Fibroblast of skin of scalp (primary cell): ENCODE measurements around the gene MYH13.

Experiments used
- DNase-seq: peaks from one replicate; pipeline ENCODE4 v3.0.0-alpha.2; 2013

MYH13 gene

DNA sequence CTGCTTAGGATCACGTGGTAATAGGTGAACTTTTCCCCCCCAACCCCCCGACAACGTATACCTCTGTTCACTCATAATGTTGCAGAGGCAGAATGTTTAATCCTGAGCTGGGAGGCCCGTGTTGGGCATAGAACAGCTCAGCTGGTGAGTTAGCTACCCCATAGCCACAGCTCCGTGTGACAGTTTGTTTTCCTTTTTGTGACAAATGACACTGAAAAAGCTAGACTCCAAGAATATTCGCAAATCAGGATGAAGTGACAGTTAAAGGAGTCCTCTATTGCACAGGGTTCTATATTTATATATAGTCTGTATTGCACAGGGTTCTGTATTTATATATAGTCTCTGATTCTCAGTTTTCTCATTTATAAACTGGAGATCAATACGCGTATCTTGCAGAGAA, 33.8 kb downstream of the MYH13 start:
- DNase-seq, result no peak

DNA sequence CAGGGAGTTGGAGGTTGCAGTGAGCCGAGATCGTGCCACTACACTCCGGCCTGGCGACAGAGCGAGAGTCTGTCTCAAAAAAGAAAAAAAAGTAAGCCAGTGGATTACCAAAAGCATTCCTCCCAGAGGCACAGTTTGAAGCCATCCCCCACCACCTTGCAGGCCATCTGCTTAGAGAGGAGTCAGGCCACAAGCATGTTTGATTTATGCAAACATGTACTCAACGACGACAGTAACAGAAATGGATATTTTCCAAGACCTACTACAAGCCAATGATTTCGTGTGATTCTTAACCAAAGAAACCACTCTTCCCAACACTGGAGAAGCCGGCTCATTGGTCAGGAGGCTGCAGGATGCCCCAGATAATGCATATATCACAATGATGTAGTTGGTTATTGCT, 34.8 kb downstream of the MYH13 start:
- peak; percentile 92 for DNase-seq

DNA sequence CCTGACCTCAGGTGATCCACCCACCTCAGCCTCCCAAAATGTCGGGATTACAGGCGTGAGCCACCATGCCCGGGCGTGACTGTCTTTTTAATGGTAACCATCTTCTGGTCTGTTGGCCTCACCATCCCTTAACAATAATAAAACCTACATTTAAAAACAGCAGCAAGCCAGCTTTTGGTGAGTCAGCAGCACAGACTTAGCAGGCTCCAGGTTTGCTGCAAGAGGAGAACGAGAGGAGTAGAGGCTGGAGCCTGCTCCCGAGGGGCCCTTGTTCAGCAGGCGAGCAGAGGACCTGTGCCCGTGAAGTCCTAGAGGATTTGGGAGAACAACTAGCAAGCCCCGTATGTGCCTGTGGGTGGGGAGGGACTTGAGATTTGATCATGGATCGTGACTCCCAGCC, 35.7 kb downstream of the MYH13 start:
- DNase-seq, result peak; percentile 32

DNA sequence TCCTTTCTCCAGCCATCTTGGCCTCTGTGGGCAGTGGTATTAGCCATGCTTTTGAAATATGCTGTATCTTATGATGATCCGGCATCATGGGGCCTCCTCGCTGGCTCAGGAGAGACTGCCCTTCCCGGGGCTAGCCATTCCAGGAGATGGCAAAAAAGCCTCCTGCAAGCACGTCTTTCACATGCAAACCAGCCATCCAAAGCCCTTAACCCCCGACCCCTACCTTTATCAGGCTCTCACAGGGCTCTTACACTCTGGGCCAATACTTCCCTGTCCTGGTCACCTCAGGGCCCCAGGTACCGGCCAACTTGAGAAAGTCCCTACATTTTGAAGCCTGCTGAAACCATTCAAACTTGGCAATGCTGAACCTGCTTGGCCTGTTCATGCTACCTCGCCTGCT, 36.4 kb downstream of the MYH13 start:
- no peak for DNase-seq

DNA sequence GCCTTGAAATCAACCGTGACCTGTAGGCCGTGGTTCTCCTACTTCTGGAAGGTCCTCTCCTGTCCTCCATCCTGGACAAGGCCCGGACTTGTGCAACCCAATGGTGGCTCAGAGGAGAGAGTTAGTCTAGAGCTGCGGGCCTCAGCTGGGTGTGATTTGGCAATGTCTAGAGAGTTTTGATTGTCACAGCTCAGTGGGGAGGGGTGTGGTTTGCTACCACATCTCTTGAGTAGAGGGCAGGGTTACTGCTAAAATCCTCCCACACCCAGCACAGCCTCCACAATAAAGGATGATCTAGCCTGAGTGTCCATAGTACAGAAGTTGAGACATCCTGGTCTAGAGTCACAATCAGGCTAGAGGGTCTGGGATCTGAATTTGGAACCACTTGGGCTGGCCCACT, 40.3 kb downstream of the MYH13 start:
- DNase-seq, result no peak

DNA sequence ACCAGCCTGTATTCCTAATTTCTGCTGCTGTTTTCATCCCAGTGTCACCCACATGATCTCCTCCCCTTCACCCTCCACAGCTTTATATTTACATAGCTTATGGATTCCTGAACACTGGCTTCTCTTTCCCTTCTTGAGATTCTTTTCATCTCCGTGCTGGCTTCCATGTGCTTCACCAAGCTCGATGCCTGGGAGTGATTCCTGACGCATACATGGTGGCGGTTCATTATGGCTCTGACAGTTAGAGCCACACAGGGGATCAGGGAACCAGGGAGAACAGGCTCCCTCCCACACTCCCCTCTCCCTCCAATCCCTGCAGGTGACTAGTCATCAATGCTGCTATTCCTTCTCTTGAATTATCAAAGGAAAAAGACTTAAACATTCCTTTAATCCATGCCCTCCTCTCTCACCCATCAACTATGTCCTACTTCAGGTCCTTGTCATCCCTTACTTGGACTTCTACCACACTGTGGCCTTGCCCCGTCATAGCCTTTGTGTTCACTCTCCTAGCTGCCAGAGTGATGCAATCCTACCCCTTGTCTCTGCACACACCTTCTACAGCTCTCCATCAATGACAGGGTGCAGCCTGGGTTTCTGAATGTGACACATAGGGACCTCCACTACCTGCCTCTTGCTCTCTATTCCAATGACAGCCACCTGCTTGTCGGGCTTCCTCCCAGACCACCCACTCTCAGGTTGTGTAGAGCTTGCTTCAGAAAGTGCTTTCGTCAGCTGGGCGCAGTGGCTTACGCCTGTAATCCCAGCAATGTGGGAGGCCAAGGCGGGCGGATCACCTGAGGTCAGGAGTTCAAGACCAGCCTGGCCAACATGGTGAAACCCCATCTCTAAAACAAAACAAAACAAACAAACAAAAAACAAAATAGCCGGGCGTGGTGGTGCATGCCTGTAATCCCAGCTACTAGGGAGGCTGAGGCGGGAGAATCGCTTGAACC, 43.6 kb downstream of the MYH13 start:
- no peak for DNase-seq

DNA sequence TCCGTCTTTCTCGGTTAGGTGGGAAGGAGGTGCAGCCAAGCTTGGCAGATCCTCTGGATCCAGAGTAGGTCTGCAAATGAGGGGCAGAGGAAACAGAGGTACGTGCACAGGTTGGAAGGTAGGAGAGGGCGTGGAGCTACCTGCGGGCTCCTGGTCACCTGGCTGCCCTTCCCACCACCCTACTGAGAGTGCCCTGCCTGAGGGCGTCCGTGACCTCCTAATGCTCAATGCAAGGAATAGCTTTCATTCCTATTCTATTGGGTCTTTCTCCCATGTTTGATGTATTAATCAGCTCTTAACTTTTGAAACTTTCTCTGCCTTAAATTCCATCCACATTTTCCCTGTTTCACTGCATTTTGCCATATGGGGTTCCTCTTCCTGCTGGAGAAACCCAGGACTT, 44.6 kb downstream of the MYH13 start:
- DNase-seq, result no peak

DNA sequence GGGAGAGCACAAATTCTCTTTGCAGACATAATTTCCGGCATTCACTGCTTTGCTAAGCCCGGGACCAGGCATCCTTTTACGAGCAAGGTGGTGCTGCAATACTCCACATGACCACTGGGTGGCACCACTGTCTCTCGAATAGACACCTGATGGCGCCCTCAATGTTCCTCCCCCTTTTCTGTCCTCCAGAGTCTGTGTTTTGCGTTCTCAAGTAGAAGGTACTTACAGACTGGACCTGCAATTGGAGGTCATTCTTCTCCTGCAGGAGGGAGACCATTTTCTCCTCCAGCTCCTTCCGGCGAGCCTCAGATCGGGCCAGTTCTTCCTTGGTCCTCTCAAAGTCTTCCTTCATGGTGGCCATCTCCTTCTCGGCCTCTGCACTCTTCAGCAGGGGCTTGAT, 45.2 kb downstream of the MYH13 start:
- peak; percentile 81 for DNase-seq

DNA sequence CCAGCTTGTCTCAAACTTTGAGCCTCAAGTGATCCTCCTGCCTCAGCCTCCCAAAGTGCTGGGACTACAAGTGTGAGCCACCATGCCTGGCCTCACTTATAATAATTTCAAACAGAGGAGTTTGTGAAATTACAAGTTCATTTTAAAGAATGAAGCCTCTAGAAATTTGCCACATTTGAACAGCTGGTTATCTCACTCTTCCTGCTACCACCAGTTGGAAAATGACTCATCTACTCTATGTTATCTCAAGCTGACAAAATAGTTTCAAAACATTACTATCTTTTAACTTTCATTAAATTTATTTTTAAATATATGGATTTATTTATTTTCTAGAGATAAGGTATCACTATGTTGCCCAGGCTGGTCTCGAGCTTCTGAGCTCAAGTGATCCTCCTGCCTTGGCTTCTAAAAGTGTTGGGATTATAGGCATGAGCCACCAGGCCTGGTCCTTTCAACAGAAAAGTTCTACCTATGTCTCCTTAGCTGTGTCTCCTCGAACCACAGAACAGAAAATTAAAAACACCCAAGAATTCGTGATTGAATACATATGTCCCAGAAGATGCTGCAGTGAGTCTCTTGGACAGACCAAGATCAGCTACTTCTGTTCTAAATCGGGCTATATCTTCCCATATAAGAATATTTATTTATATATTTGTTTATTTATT, 47.6 kb downstream of the MYH13 start:
- DNase-seq, result no peak

DNA sequence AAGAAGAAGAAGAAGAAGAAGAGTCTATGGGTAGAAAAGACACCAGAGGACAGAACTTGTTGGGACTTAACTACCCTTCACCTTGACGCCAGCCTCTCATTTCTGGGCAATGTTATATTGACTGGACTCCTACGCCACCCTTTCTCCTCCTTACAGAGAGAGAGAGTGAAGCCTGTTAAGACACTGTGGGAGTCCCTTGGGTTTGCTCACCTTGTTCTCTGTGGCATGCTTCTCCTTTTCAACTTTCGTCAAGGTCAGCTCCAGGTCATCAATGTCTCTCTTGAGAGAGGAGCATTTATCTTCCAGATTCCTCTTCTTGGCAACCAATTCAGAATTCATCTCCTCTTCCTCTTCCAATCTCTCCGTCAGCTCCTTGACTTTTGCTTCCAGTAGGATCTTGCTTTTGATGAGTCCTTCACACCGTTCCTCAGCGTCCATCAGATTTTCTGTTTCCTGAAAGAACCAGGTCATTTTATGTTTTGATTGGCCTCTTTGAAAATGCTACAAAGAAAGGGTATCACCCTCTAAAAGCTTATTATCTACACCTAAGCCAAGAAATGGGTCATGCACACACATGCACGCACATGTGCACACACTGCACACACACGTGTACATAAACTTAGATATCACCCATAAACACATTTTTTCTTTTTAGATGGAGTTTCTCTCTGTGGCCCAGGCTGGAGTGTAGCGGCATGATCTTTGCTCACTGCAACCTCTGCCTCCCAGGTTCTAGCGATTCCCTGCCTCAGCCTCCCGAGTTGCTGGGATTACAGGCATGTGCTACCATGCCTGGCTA, 48.8 kb downstream of the MYH13 start:
- no peak for DNase-seq

DNA sequence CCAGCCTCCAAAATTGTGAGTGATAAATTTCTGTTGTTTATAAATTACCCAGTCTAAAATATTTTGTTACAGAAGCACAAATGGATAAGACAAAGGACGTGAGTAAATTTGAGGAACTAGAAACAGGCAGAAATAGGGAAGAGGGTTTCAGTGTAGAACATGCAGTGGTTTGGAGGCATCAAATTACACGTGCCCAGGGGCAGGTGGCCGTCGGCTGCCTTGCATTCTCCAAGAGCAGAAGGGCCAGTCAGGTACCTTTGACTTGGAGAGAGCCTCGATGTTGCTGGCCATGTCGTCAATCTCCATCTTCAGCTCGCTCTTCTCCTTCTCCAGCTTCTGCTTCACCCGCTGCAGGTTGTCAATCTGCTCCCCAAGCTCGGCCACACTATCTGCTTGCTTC, 54.3 kb downstream of the MYH13 start:
- no peak for DNase-seq

DNA sequence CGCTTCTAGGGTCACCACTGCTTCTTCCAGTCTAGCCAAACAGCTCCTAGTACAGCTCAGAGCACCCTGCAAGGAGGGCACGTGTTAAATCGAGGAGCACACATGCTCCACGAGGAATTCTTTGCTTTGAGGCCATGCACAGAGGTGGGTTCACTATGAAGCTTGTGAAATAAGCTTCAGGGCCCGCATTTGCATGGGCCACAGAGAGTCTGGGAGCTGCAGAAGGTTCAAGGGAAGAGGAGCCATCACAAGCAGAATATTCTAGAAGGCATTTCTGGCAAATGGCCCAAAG, 55.3 kb downstream of the MYH13 start:
- DNase-seq, result no peak

DNA sequence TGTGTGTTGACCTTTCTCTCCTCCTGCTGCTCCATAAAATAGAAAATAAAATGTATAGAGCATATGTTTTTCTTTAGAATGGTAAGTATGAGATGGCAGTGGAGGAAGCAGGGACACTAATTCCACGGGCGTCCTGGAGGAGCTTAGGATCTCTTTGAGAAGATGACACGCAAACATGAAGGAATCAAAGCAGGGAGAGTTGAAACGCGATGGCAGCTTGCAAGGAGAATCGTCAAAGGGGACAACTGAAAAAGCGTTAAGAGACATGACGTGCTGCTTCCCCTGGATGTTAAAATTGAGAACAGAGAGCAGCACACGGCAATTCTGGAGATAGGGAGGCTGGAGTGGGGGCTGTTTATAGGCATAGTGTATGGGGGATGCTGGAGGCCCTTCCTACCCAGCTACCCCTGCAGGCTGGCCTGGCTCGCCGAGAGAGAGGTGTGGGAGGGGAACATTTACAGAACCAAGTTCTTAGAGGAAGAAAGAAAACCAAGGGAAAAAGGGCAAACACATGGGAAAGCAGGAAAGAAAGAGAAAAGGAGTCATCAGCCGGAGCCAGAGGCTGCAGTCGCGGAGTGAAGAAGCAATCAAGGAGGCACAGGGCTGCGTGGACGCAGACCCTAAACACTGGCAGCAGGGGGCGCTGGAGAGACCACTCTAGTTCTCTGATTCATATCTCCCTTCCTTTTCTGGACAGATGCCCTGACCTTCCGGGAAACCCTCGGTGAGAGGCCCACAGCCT, 55.8 kb downstream of the MYH13 start:
- DNase-seq, result peak; percentile 69

DNA sequence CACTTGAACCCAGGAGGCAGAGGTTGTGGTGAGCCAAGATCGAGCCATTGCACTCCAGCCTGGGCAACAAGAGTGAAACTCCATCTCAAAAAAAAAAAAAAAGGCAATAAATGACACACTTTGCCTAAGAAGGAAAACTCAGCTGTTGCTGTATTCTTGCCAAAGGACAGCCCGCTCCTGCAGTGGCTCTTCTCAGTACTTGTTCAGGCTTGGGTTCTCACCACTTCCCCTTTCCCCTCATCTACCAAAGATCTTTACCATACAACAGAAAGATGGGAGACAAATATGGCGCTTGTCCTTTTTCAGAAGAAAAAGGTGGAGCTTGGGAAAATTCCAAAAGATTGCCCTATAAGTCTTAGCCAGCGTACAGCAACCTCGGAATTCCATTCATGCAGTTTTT, 58.5 kb downstream of the MYH13 start:
- DNase-seq, result no peak

DNA sequence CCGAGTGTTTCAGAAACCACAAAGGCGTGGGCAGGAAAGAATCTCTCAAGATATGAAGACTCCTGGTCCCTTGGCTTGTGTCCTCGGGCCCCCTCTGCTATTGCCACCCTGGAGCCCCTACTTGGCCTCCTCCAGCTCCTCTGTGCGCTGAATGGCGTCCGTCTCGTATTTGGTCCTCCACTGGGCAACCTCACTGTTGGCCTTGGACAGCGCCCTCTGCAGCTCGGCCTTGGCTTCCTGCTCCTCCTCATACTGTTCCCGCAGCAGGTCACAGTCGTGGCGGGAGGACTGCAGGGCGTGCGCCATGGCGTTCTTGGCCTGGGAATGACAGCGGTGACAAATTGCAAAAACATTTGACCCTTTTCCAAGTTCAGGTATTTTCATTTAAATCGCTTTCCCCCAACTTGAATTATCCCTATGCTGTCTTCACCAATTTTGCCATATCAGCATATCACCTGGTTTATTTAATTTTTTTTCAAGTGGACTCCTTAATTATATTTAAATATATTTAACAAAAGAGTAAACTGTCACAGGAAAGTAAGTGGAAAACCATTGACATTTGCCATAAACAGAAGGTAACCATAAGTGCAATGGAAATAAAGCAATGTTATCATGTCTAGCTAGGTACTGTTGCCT, 59.7 kb downstream of the MYH13 start:
- no peak for DNase-seq

DNA sequence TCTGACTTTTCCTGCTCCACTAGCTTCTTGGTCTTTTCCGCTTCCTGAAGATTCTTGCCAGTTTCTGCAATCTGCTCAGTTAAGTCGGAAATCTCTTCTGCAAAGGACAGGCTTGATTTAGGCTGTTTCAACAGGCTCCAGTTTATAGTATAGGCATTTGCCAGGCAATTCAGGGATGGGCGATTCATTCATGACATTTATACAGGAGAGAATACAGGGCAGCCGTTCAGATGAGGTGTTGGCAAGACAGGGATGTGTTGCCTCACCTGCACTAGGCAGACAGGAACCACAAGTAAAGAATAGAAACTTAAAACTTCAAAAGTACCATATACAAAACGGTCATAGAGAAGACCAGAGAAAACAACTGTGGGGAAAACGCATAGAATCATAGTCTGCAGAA, 61.7 kb downstream of the MYH13 start:
- no peak for DNase-seq

DNA sequence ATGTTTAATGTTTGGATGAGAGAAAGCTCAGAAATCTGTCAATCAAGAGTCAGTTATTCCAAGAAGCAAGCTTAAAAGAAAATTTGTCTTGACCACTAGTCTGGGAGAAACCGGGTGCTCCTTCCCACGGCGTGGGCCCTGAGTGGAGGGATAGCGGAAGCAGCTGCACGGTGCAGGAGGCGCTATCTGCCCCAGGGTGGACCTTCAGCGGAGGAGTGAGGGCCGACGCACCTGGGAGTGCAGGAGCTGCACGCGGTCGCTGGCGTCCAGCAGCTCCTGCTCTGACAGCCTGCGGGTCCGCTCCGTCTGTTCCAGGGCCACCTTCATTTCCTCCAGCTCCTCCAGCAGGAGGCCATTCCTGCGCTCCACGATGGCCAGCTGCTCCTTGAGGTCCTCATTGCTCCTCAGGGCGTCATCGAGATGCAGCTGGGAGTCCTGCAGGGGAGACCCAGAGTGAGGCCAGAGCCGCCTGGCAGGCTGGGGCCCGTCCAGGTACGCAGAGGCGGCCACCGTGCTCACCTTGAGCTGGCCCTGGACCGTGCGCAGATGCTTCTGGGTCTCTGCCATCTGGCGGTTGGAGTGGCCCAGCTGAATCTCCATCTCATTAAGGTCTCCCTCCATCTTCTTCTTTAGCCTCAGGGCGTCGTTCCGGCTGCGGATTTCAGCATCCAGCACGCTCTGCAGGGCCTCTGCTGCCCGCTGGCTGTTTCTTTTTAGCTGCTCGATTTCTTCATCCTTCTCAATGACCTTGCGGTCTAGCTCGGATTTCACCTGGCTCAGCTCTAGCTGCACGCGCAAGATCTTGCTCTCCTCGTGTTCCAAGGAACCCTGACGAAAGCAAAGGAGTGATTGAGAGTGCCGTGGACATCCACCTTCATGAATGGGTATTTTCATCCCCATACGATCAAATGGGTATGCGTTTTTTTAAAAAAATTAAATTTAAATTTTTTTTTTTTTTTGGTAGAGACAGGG, 63.5 kb downstream of the MYH13 start:
- DNase-seq, result no peak

DNA sequence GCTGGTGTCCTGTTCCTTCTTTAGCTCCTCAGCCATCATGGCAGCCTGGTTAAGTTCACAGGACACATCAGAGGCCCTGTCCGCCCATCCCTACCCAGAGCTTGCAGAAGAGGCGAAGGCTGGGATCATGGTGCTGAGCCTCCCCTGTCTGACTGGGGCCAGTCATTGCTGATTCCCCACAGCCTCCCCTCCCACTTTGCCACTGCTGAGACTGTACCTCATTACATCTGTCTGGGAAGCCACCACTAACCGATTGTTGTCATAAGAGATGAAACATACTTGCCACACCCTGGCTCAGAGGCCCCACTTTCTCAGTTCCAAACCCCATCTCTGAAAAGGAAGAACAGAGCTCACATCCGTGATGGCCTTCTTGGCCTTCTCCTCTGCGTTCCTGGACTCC, 66.2 kb downstream of the MYH13 start:
- no peak for DNase-seq

DNA sequence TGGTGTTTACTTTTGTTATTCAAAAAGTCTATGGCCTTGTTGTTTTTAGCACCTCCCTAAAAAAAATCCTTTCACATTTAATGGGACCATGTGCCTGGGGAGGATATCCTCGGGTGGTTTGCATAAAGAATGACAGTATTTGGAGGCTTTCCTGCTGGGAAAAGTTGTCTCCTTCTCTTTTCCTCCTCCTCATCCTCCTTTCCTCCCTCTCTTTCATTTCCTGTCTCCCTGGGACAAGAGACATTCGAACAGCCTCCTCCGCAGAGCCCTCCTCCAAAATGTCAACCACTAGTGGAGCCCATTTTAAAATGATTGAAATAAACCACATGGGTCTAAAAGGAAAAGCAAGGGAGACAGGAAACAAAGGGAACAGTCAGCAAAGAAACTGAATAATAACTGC, 67.4 kb downstream of the MYH13 start:
- DNase-seq, result no peak

DNA sequence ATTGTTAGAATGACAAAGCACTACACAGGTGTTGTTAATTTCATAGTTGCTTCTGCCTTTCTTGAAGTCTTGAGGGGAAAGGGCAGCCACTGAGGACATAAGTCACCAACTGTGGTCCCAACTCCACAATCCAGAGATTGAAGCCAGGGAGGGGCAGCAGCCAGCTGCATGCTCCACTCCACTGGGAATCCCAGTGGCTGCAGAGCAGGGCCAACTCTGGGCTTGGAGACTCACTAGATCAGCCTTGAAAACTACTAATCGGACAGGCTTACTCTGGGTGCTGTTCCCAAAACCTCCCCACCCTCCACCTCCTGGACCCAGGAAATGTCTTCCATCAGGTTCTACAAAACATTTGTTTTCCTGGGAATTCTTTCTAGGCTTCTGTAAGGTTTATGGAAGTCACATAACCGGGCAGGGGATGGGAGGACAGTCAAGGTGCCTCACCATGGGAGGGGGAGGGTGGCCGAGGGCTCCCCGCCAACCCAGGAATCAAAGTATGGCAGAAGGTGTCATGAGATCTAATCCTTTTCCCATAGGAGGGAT, 68.0 kb downstream of the MYH13 start:
- no peak for DNase-seq

DNA sequence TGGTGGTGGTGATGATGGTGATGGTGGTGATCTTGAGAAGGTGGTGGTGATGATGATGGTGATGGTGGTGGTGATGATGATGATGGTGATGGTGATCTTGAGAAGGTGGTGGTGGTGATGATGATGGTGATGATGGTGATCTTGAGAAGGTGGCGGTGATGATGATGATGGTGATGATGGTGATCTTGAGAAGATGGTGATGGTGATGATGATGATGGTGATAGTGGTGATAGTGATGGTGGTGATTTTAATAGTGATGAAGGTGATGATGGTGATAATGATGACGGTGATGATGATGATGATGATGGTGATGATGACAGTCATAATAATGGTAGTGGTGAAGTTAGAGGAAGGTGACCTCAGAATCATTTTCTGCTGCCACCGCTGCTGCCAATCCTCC, 75.1 kb downstream of the MYH13 start:
- no peak for DNase-seq
